SK-N-MC (cell line): ENCODE results near the gene MAGI2.

Source experiments
- EZH2 ChIP-seq: fragments of 200-600 bp; sonication (generic); IDR thresholded peaks from one replicate; pipeline ENCODE4 v1.6.1; 2017; ENCODE audit warnings: antibody characterized with exemption
- FOXP2 ChIP-seq: optimal IDR thresholded peaks from 2 replicates; pipeline ENCODE3; 2011; ENCODE audit warnings: mild to moderate bottlenecking, moderate library complexity; ENCODE audit not compliant: insufficient read depth; ENCODE audit errors: extremely low read length, control extremely low read depth
- POLR2AphosphoS5 ChIP-seq: IDR thresholded peaks from 2 replicates; pipeline ENCODE4 v1.6.1; 2012; ENCODE audit warnings: mild to moderate bottlenecking, low read depth, low read length, borderline replicate concordance

GRCh38 chr7:78323118-78323517 lies 1130.3 kb downstream of the MAGI2 start:
- no peak for TF ChIP-seq EZH2
- no peak for TF ChIP-seq FOXP2
- TF ChIP-seq POLR2AphosphoS5, result no peak
